OCI-LY7 (cell line): ENCODE results near the gene CEND1. TPM values are rescaled to one million over a fixed set of nuclear protein-coding genes. Genes with fewer than 3 reads are reported as not detected.
A peak's percentile ranks its signal among the peaks of the same experiment; 100 is the strongest.

Experiments used
- BruUV-seq: library from RNA; stranded (reverse); fragments of 400-500 nt; replicated peaks from 2 replicates; lab custom pipeline; 2021; lab: Mats Ljungman, UMichigan
- CTCF ChIA-PET: fragments of 300-600 bp; sonication (Branson Sonifier 250); formaldehyde crosslinking; loops from one replicate; lab custom pipeline; 2022; ENCODE audit warnings: antibody characterized with exemption; ENCODE audit not compliant: unreplicated experiment; lab: Charles Lee
- POLR2A ChIA-PET: fragments of 300-600 bp; sonication (Branson Sonifier 250); formaldehyde crosslinking; loops from one replicate; lab custom pipeline; 2022; ENCODE audit warnings: antibody characterized with exemption; lab: Charles Lee
- DNase-seq: peaks from one replicate; pipeline ENCODE4 v3.0.0-alpha.2; 2015; ENCODE audit warnings: low spot score
- H2AFZ ChIP-seq: fragments of 200-600 bp; sonication (generic), shearing (Covaris generic); 2 replicates; pipeline ENCODE4 v1.6.1; 2014; ENCODE audit warnings: mild to moderate bottlenecking, antibody characterized with exemption, low read length, moderate library complexity
- H3K27ac ChIP-seq: fragments of 200-600 bp; sonication (generic); 2 replicates; pipeline ENCODE4 v1.5.1; 2014; ENCODE audit warnings: mixed run types, low read depth, mild to moderate bottlenecking, moderate library complexity, low read length, inconsistent platforms; ENCODE audit not compliant: poor library complexity, severe bottlenecking
- H3K36me3 ChIP-seq: fragments of 200-600 bp; sonication (generic); 2 replicates; pipeline ENCODE4 v1.6.1; 2014; ENCODE audit warnings: mild to moderate bottlenecking, antibody characterized with exemption, low read length, moderate library complexity, mixed read lengths; ENCODE audit not compliant: insufficient read depth
- H3K4me1 ChIP-seq: fragments of 200-600 bp; sonication (generic); 2 replicates; pipeline ENCODE4 v1.5.1; 2014; ENCODE audit warnings: mild to moderate bottlenecking, low read length; ENCODE audit not compliant: insufficient read depth, poor library complexity, severe bottlenecking
- H3K4me2 ChIP-seq: fragments of 200-600 bp; sonication (generic); 2 replicates; pipeline ENCODE4 v1.6.1; 2014; ENCODE audit warnings: mild to moderate bottlenecking, low read length
- H3K4me3 ChIP-seq: fragments of 200-600 bp; sonication (generic); 2 replicates; pipeline ENCODE4 v1.5.1; 2014; ENCODE audit warnings: mild to moderate bottlenecking, low read depth, low read length; ENCODE audit not compliant: poor library complexity, severe bottlenecking
- H3K79me2 ChIP-seq: fragments of 200-600 bp; sonication (generic); 2 replicates; pipeline ENCODE4 v1.6.1; 2016; ENCODE audit warnings: low read depth, mild to moderate bottlenecking, low read length, moderate library complexity, mixed read lengths; ENCODE audit not compliant: insufficient read depth
- H3K9me2 ChIP-seq: fragments of 200-600 bp; sonication (generic); 2 replicates; pipeline ENCODE4 v1.6.1; 2016; ENCODE audit warnings: mild to moderate bottlenecking, low read length, mixed read lengths; ENCODE audit not compliant: insufficient read depth
- H3K9me3 ChIP-seq: fragments of 200-600 bp; sonication (generic); 2 replicates; pipeline ENCODE4 v1.6.1; 2014; ENCODE audit warnings: mild to moderate bottlenecking, mixed run types, low read length, mixed read lengths
- H4K20me1 ChIP-seq: fragments of 200-600 bp; sonication (generic); 2 replicates; pipeline ENCODE4 v1.6.1; 2014; ENCODE audit warnings: mild to moderate bottlenecking, antibody characterized with exemption, low read length, moderate library complexity, mixed read lengths; ENCODE audit not compliant: insufficient read depth
- CTCF ChIP-seq: fragments of 200-600 bp; sonication (generic); conservative IDR thresholded peaks from 2 replicates; pipeline ENCODE4 v1.5.1; 2014; ENCODE audit warnings: mild to moderate bottlenecking, antibody characterized with exemption, low read length, moderate library complexity, mixed read lengths
- EZH2phosphoT487 ChIP-seq: fragments of 200-600 bp; sonication (generic); IDR thresholded peaks from 2 replicates; pipeline ENCODE4 v1.6.1; 2018; ENCODE audit warnings: low read depth, borderline replicate concordance, mild to moderate bottlenecking, mixed run types, antibody characterized with exemption, low read length, moderate library complexity, mixed read lengths
- intact Hi-C: fragments of 100-400 bp; cut with micrococcal nuclease; formaldehyde crosslinking; loops from one replicate; pipeline ENCODE4 v1.10.0; 2022; ENCODE audit not compliant: unreplicated experiment
- total RNA-seq, 2 experiments: library from RNA; depleted of rRNA in 1 of 2; stranded (reverse); fragments of >200 nt in 1 of 2; shearing (Covaris generic) in 1 of 2; gene quantifications; 2 replicates each; pipeline ENCODE4 v1.2.3, GENCODE V29; 2014 to 2022

The CEND1 gene
- total RNA-seq, 2 experiments from 2014 or later, result 17.5 to 32.5 TPM

GRCh38 chr11:794013-794765 is 4.3 kb upstream of the CEND1 start:
- Histone ChIP-seq H3K4me1 (peaks cover 28% of the 10 kb centered on the region), H3K9me2 (no peaks in the 10 kb centered on the region), H4K20me1 (no peaks in the 10 kb centered on the region), H3K4me2 (peak overlapping the region; percentile 98), H3K4me3 (no peak overlapping the region), H3K36me3 (peaks cover 25% of the 10 kb centered on the region; the same call in 1 of the 2 replicates), H2AFZ (no peak overlapping the region), H3K9me3 (no peaks in the 10 kb centered on the region), H3K27ac (no peak overlapping the region), H3K79me2 (peaks cover 13% of the 10 kb centered on the region; the same call in 1 of the 2 replicates)
- ChIA-PET POLR2A (no interaction called here), CTCF (no interaction called here)
- DNase-seq, result no peak
- intact Hi-C loops, result no loop called here
- TF ChIP-seq CTCF, result no peak
- no peak for TF ChIP-seq EZH2phosphoT487
- no TSS peak for BruUV-seq

DNA sequence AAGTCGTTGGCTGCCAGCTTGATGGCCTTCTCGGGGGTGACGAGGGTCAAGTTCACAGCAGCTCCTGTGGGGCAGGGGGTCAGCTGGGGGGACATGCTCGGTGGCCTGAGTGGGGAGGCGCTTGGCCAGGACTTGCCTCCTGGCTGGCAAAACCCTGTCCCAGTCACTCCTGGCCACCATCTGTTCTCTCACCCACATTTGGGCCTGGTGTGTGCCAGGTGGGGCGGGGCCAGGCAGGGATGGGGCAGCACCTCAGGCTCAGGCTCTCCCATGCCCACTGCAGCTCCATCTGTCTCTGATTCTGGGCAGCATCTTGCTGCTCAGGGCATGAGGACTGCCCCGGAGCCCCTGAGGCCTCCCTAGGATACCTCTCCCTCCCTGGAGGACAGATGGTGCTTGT is 3.7 kb upstream of the CEND1 start:
- BruUV-seq, result no TSS peak
- no peak for DNase-seq
- TF ChIP-seq CTCF (no peak), EZH2phosphoT487 (no peak)
- Histone ChIP-seq H3K4me1 (peaks cover 34% of the 10 kb centered on the region), H3K4me3 (no peak overlapping the region), H3K9me2 (no peaks in the 10 kb centered on the region), H3K36me3 (peaks cover 21% of the 10 kb centered on the region; the same call in 1 of the 2 replicates), H3K27ac (no peak overlapping the region), H3K79me2 (peaks cover 20% of the 10 kb centered on the region), H2AFZ (no peak overlapping the region), H3K9me3 (no peaks in the 10 kb centered on the region), H4K20me1 (no peaks in the 10 kb centered on the region), H3K4me2 (no peak overlapping the region)
- intact Hi-C loops, result no loop called here
- ChIA-PET POLR2A (no interaction called here), CTCF (no interaction called here)

DNA sequence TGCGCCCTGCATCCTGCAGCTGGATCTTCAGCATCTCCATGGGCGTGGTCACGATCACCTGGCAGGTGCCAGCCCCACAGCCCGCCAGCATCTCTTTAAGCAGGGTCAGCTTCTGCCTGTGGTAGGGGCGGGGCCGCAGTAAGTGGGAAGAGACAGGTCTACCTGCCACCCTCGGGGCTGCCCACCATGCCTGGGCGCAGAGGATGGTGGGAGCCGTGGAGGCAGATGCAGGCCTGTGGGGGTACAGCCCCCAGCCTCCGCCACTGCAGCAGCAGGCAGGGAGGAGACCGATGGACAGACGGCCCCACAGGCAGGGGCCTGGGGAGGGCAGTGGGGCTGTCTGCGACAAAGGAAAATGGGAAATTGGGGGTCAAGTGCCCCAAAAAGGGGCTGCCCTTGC is 3.0 kb upstream of the CEND1 start:
- H3K4me3 ChIP-seq, result no peak overlapping the region
- H3K9me2 ChIP-seq, result no peaks in the 10 kb centered on the region
- no peak for DNase-seq
- H4K20me1 ChIP-seq, result no peaks in the 10 kb centered on the region
- no peak overlapping the region for H3K4me2 ChIP-seq
- ChIA-PET POLR2A (no interaction called here), CTCF (no interaction called here)
- H3K9me3 ChIP-seq, result no peaks in the 10 kb centered on the region
- H3K27ac ChIP-seq, result no peak overlapping the region
- H3K4me1 ChIP-seq, result peaks cover 37% of the 10 kb centered on the region
- no TSS peak for BruUV-seq
- intact Hi-C loops, result no loop called here
- H2AFZ ChIP-seq, result no peak overlapping the region
- TF ChIP-seq CTCF, result no peak
- TF ChIP-seq EZH2phosphoT487, result no peak
- H3K79me2 ChIP-seq, result peaks cover 22% of the 10 kb centered on the region
- peaks cover 24% of the 10 kb centered on the region; the same call in 1 of the 2 replicates for H3K36me3 ChIP-seq
